Tibial artery (tissue), 4 donors: ENCODE results near the gene MYO5B.

Experiments used
- DNase-seq, 2 donors: peaks; one replicate each; pipeline ENCODE4 v3.0.0-alpha.2; 2019
- H3K27ac ChIP-seq, 2 donors: fragments of 200-600 bp; sonication (generic) in 1 of 2; 1 replicate in 1 of 2; 2 replicates in 1 of 2; pipeline ENCODE4 v1.5.1; 2018 to 2019; ENCODE audit warnings: mild to moderate bottlenecking in 1 of 2
- H3K27me3 ChIP-seq, 2 donors: fragments of 200-600 bp; sonication (generic) in 1 of 2; one replicate each; pipeline versions ENCODE4 v1.5.1 to v1.6.0; 2016 to 2019
- H3K36me3 ChIP-seq, 3 donors: fragments of 200-600 bp; sonication (generic) in 2 of 3; one replicate each; pipeline ENCODE4 v1.5.1; 2016 to 2019; ENCODE audit warnings: mild to moderate bottlenecking in 2 of 3
- H3K4me1 ChIP-seq, 4 donors: fragments of 200-600 bp; sonication (generic) in 2 of 4; 1 replicate in 3 of 4; 2 replicates in 1 of 4; pipeline ENCODE4 v1.5.1; 2016 to 2019
- H3K4me3 ChIP-seq, 2 donors: fragments of 200-600 bp; sonication (generic) in 1 of 2; 1 replicate in 1 of 2; 2 replicates in 1 of 2; pipeline ENCODE4 v1.5.1; 2018 to 2019; ENCODE audit warnings: mild to moderate bottlenecking in 2 of 2
- H3K9me3 ChIP-seq, 3 donors: fragments of 200-600 bp; sonication (generic) in 1 of 3; one replicate each; pipeline ENCODE4 v1.5.1; 2016 to 2019
- CTCF ChIP-seq, 2 experiments: fragments of 200-600 bp in 1 of 2; fragments of 450-650 bp in 1 of 2; IDR thresholded peaks; one replicate each; pipeline ENCODE4 v1.5.1; 2017 to 2019; ENCODE audit warnings: antibody characterized with exemption in 2 of 2, mild to moderate bottlenecking in 1 of 2, moderate library complexity in 1 of 2
- intact Hi-C: fragments of 100-400 bp; cut with DNase I; formaldehyde crosslinking; loops from one replicate; pipeline ENCODE4 v1.15.0; 2023; ENCODE audit warnings: low total_unique reads

The MYO5B gene

GRCh38 chr18:49910986-49911385 lies 284.0 kb downstream of the MYO5B start:
- no peaks in the 10 kb centered on the region for H3K4me1 ChIP-seq
- no peak for TF ChIP-seq CTCF (IDR thresholded peaks at IDR 0.05)
- intact Hi-C loops: no loop called here
- H3K36me3 ChIP-seq: peaks cover 0 to 4% (median 0%) of the 10 kb centered on the region in 3 donors
- H3K9me3 ChIP-seq: no peaks in the 10 kb centered on the region
- DNase-seq: no peak
- H3K27me3 ChIP-seq: no peaks in the 10 kb centered on the region
- H3K27ac ChIP-seq: no peak overlapping the region
- H3K4me3 ChIP-seq: no peak overlapping the region

GRCh38 chr18:49910019-49910418 lies 284.9 kb downstream of the MYO5B start:
- Histone ChIP-seq H3K36me3 (peaks cover 0 to 6% (median 0%) of the 10 kb centered on the region in 3 donors), H3K9me3 (no peaks in the 10 kb centered on the region), H3K4me1 (no peaks in the 10 kb centered on the region), H3K27me3 (no peaks in the 10 kb centered on the region), H3K27ac (no peak overlapping the region), H3K4me3 (no peak overlapping the region)
- intact Hi-C loops: no loop called here
- peak in 1 of 2 donors; percentile 38 for DNase-seq
- TF ChIP-seq CTCF (IDR thresholded peaks at IDR 0.05): no peak

- intact Hi-C loops: no loop called here
- no peaks in the 10 kb centered on the region for H3K4me1 ChIP-seq
- no peaks in the 10 kb centered on the region for H3K9me3 ChIP-seq
- no peaks in the 10 kb centered on the region for H3K27me3 ChIP-seq
- no peak overlapping the region for H3K27ac ChIP-seq
- no peak overlapping the region for H3K4me3 ChIP-seq
- no peak for DNase-seq
- TF ChIP-seq CTCF (IDR thresholded peaks at IDR 0.05): no peak
- H3K36me3 ChIP-seq: peaks cover 0 to 23% (median 0%) of the 10 kb centered on the region in 3 donors
These were observed 287.5 kb downstream of the MYO5B start for GRCh38 chr18:49907346-49907929.

GRCh38 chr18:49905771-49906170 lies 289.2 kb downstream of the MYO5B start:
- no peak for DNase-seq
- intact Hi-C loops: no loop called here
- TF ChIP-seq CTCF (IDR thresholded peaks at IDR 0.05): no peak

GRCh38 chr18:49904871-49905555 lies 289.9 kb downstream of the MYO5B start:
- Histone ChIP-seq H3K27me3 (no peaks in the 10 kb centered on the region), H3K36me3 (peaks cover 0 to 25% (median 0%) of the 10 kb centered on the region in 3 donors), H3K4me3 (no peak overlapping the region), H3K9me3 (no peaks in the 10 kb centered on the region), H3K4me1 (no peaks in the 10 kb centered on the region), H3K27ac (no peak overlapping the region)
- no peak for TF ChIP-seq CTCF (IDR thresholded peaks at IDR 0.05)
- intact Hi-C loops: no loop called here
- DNase-seq: no peak

More at GRCh38 chr18:49905771-49906170, 289.2 kb downstream of the MYO5B start:
- H3K4me1 ChIP-seq: no peaks in the 10 kb centered on the region
- H3K9me3 ChIP-seq: no peaks in the 10 kb centered on the region
- peaks cover 0 to 25% (median 0%) of the 10 kb centered on the region in 3 donors for H3K36me3 ChIP-seq
- no peak overlapping the region for H3K27ac ChIP-seq
- H3K27me3 ChIP-seq: no peaks in the 10 kb centered on the region
- no peak overlapping the region for H3K4me3 ChIP-seq
